Upper lobe of right lung (tissue), 1 donor: ENCODE measurements around the gene MED29. TPM values are rescaled to one million over a fixed set of nuclear protein-coding genes. Genes with fewer than 3 reads are reported as not detected.
"Not testable (repeated sequence)": the region's sequence is repeated elsewhere in the genome, so short reads cannot be mapped to it uniquely, and the experiment has no call there.

Experiments used
- ATAC-seq: fragments of 200-7000 bp; cut with Tn5 transposase; one replicate; pipeline ENCODE4 v1.9.1; 2020; ENCODE audit warnings: mild to moderate bottlenecking, moderate library complexity
- DNase-seq: peaks from one replicate; pipeline ENCODE4 v3.0.0-alpha.2; 2020
- H3K27ac ChIP-seq: fragments of 200-600 bp; one replicate; pipeline ENCODE4 v1.8.0; 2022
- H3K27me3 ChIP-seq: fragments of 200-600 bp; one replicate; pipeline ENCODE4 v1.8.0; 2022; ENCODE audit warnings: mild to moderate bottlenecking
- H3K36me3 ChIP-seq: fragments of 200-600 bp; one replicate; pipeline ENCODE4 v1.8.0; 2022
- H3K4me1 ChIP-seq: fragments of 200-600 bp; one replicate; pipeline ENCODE4 v1.8.0; 2022
- H3K4me3 ChIP-seq: fragments of 200-600 bp; one replicate; pipeline ENCODE4 v1.8.0; 2022; ENCODE audit warnings: mild to moderate bottlenecking
- H3K9me3 ChIP-seq: fragments of 200-600 bp; one replicate; pipeline ENCODE4 v1.8.0; 2022
- intact Hi-C: fragments of 100-400 bp; cut with DNase I; formaldehyde crosslinking; loops from one replicate; pipeline ENCODE4 v1.11.0; 2022
- total RNA-seq: library from RNA; stranded (reverse); fragmentation: NEBNext Ultra II Directional; extraction: Animal tissue kit (Norgen Biotek cat#: 25700); gene quantifications from one replicate; pipeline ENCODE4 v1.2.1, GENCODE V29; 2021
- TF ChIP-seq, protein P1 (sequence below): fragments of 200-600 bp; IDR thresholded peaks from one replicate; pipeline ENCODE4 v1.8.0; 2022; ENCODE audit warnings: antibody characterized with exemption
- donor health status: DM: no; HTN: yes; CAD: no; lungs with severe emphysema.

Gene MED29
- total RNA-seq, 1 donor from 2014 or later: 28.8 TPM

DNA sequence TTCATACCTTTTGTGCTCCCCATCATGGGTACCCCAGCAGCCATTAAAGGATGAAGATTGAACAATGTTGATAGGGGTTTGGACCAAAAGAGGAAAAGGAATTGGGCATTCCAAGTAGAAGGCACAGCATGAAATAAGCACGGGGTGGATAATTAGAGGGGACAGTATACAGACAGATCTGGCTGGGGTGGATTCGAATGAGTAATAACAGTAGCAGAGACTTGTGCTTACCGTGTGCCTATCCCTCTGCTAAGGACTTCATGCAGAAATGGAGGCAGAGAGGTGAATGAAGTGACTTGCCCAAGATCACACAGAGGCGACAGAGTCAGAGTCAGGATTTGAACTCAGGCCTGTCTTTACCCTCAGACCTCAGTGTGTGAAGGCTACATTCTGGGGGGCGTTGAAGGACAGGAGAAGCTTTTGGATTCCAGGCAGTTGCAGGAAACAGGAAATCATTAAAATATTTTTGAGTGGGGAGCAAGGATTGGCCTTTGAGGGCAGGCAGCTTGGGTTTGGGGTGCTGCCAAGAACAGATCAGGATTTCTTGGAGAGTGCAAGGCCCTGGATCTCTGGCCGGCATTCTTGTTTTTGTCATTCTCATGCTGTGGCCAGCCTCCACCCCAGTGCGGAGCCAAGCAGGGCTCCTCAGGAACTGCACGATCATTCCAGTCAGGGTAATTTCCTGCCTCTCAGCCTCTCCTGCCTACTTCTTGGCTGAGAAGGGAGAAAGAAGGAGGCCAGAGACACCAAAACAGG is 19.0 kb upstream of the MED29 start:
- H3K27me3 ChIP-seq: no peaks in the 10 kb centered on the region
- DNase-seq (peak; percentile 74), ATAC-seq (peak; percentile 82)
- H3K9me3 ChIP-seq: no peaks in the 10 kb centered on the region
- peak overlapping the region; percentile 89 for H3K27ac ChIP-seq
- H3K4me1 ChIP-seq: peaks cover 22% of the 10 kb centered on the region
- TF ChIP-seq, protein P1, sequence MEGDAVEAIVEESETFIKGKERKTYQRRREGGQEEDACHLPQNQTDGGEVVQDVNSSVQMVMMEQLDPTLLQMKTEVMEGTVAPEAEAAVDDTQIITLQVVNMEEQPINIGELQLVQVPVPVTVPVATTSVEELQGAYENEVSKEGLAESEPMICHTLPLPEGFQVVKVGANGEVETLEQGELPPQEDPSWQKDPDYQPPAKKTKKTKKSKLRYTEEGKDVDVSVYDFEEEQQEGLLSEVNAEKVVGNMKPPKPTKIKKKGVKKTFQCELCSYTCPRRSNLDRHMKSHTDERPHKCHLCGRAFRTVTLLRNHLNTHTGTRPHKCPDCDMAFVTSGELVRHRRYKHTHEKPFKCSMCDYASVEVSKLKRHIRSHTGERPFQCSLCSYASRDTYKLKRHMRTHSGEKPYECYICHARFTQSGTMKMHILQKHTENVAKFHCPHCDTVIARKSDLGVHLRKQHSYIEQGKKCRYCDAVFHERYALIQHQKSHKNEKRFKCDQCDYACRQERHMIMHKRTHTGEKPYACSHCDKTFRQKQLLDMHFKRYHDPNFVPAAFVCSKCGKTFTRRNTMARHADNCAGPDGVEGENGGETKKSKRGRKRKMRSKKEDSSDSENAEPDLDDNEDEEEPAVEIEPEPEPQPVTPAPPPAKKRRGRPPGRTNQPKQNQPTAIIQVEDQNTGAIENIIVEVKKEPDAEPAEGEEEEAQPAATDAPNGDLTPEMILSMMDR: no peak
- intact Hi-C loops: no loop called here
- no peak overlapping the region for H3K4me3 ChIP-seq
- H3K36me3 ChIP-seq: peaks cover 72% of the 10 kb centered on the region

DNA sequence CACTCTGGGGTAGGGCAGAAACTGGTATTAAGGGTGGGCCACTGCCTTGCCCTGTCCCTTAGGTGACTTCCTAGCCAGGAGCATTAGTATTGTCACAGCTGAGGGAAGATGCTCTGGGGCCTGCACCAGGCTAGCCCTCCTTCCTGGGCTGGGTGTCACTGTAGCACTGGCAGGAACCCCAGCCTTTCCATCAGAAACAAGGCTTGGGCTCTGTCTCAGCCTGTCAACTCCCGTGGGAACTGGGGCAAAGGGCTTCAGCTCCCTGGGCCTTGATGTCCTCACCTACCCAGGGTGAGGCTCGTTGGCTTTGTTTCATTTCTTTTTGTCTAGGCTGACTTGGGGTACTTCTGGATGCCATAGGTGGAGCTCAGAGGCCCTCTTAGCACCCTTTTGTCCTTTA is 18.2 kb upstream of the MED29 start:
- H3K36me3 ChIP-seq: peaks cover 77% of the 10 kb centered on the region
- peak; percentile 25 for DNase-seq
- TF ChIP-seq, protein P1: no peak
- peak overlapping the region; percentile 89 for H3K27ac ChIP-seq
- no peaks in the 10 kb centered on the region for H3K9me3 ChIP-seq
- no peak overlapping the region for H3K4me3 ChIP-seq
- intact Hi-C loops: no loop called here
- peaks cover 22% of the 10 kb centered on the region for H3K4me1 ChIP-seq
- H3K27me3 ChIP-seq: no peaks in the 10 kb centered on the region
- peak; percentile 8 for ATAC-seq

DNA sequence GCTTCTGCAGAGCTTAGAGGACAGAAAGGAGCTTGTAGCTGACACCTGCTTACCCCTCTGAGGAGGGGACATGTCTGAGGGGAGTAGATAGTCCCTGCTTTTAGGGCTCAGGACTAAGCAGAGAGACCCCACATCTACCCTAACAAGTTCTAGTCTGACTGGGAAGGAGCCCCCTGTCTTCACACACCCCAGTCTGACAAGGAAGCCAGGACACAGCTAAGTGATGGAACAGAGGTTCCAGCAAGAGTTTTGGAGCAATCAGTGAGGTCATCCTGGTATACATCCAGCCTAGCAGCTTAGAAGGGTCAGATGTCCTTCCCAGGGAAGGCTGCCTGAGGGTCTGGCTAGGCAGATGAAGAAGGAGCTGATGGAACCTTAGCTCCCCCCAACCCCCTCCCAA is 15.2 kb upstream of the MED29 start:
- Histone ChIP-seq H3K27me3 (no peaks in the 10 kb centered on the region), H3K36me3 (peaks cover 80% of the 10 kb centered on the region), H3K4me1 (peaks cover 22% of the 10 kb centered on the region), H3K9me3 (no peaks in the 10 kb centered on the region), H3K27ac (no peak overlapping the region), H3K4me3 (no peak overlapping the region)
- intact Hi-C loops: no loop called here
- DNase-seq (peak; percentile 9), ATAC-seq (no peak)
- TF ChIP-seq, protein P1: no peak

DNA sequence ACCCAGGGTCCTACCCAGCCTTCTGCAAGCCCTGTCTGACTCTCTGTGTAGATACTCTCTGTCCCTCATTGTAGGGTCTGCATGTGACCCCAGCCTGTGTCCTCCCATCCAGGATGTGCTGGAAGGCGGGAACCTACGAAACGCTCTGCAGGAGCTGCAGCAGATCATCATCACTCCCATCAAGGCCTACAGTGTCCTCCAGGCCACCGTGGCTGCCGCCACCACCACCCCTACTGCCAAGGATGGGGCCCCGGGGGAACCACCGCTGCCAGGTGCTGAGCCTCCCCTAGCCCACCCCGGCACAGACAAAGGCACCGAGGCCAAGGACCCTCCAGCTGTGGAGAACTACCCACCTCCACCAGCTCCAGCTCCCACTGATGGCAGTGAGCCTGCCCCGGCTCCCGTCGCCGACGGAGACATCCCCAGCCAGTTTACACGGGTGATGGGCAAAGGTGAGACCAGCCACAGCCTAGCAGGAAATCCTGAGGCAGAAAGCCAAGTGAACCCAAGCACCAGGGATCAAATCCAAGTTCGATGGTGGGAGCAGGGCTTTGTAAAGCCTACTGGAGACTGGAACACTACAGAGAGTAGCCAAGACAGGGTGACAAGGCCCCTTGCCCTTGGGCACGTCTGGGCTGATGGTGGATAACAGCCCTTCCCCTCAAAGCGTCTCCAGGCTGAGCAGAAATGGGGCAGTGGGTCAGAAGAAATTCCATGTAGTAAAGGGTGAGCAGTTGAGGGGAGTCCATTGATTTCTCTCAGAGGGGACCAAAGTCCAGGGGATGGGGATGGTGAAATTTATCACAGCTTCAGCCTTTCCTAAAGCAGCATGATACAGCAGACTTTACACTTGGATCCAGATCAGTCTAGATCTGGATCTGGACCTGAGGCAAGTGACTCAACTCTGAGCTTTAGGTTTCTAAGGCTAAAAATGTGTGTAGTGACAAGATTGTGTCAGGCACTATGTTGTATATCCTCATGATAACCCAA is 13.5 kb upstream of the MED29 start:
- TF ChIP-seq, protein P1: no peak
- H3K4me1 ChIP-seq: peaks cover 9% of the 10 kb centered on the region
- DNase-seq (peak; percentile 54), ATAC-seq (no peak)
- no peaks in the 10 kb centered on the region for H3K27me3 ChIP-seq
- peaks cover 87% of the 10 kb centered on the region for H3K36me3 ChIP-seq
- no peaks in the 10 kb centered on the region for H3K9me3 ChIP-seq
- no peak overlapping the region for H3K27ac ChIP-seq
- H3K4me3 ChIP-seq: no peak overlapping the region
- intact Hi-C loops: no loop called here

DNA sequence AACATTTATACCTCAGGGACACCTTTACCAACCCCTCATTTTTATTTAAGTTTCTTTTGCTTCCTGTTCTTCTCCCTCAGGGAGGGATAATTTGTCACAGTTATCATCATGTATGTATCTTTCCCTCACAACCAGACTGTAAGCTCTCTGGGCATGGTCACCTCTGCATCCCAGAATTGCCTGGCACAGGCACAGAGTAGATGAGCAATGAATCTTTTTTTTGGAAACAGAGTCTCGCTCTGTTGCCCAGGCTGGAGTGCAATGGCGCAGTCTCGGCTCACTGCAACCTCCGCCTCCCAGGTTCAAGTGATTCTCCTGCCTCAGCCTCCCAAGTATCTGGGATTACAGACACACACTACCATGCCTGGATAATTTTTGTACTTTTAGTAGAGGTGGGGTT is 11.8 kb upstream of the MED29 start:
- H3K4me3 ChIP-seq, H3K4me1 ChIP-seq, DNase-seq, H3K27ac ChIP-seq, H3K27me3 ChIP-seq, H3K9me3 ChIP-seq, intact Hi-C loops, ATAC-seq: not testable (repeated sequence)
- peaks cover 98% of the 10 kb centered on the region for H3K36me3 ChIP-seq
